Panc1 (cell line): Measurements from ENCODE around the gene TENM3.

Experiments used
- CTCF ChIP-seq: fragments of 450-650 bp; IDR thresholded peaks from 2 replicates; pipeline ENCODE4 v1.5.1; 2017; ENCODE audit warnings: mild to moderate bottlenecking
- POLR2AphosphoS5 ChIP-seq: IDR thresholded peaks from 2 replicates; pipeline ENCODE4 v1.6.1; 2012; ENCODE audit warnings: mild to moderate bottlenecking, low read depth, low read length, moderate library complexity

- no peak for TF ChIP-seq CTCF
- no peak for TF ChIP-seq POLR2AphosphoS5
Observed at GRCh38 chr4:182683661-182684060, 440.5 kb downstream of the TENM3 start.
